GM12801 (cell line): Measurements from ENCODE around the gene EXD1.

Experiments used
- CTCF ChIP-seq: IDR thresholded peaks from one replicate; pipeline ENCODE4 v1.5.1; 2011; ENCODE audit warnings: control low read depth; ENCODE audit not compliant: insufficient read length; ENCODE audit errors: extremely low read depth

The EXD1 gene

GRCh38 chr15:41262571-41262970 lies 32.0 kb upstream of the EXD1 start:
- no peak for TF ChIP-seq CTCF

GRCh38 chr15:41259546-41260189 lies 29.1 kb upstream of the EXD1 start:
- no peak for TF ChIP-seq CTCF

- no peak for TF ChIP-seq CTCF
Measured at GRCh38 chr15:41258750-41259471, 28.4 kb upstream of the EXD1 start.

GRCh38 chr15:41256577-41257038 lies 26.1 kb upstream of the EXD1 start:
- TF ChIP-seq CTCF: no peak

- TF ChIP-seq CTCF: no peak
Measured at GRCh38 chr15:41256103-41256502, 25.5 kb upstream of the EXD1 start.

- TF ChIP-seq CTCF: no peak
Measured at GRCh38 chr15:41254560-41254959, 24.0 kb upstream of the EXD1 start.

- TF ChIP-seq CTCF: no peak
Measured at GRCh38 chr15:41251411-41251810, 20.9 kb upstream of the EXD1 start.
